Heart left ventricle (tissue), 13 donors: ENCODE measurements around the gene RAB17.

ENCODE experiments used
- CTCF ChIP-seq, 12 donors: fragments of 200-600 bp; sonication (generic) in 4 of 12; IDR thresholded peaks; one replicate each; pipeline versions ENCODE4 v1.5.0 to v1.8.0; 2018 to 2022; ENCODE audit warnings: antibody characterized with exemption in 12 of 12, mild to moderate bottlenecking in 5 of 12
- POLR2A ChIP-seq, 2 donors: fragments of 450-650 bp; IDR thresholded peaks; one replicate each; pipeline ENCODE4 v1.6.1; 2017; ENCODE audit warnings: antibody characterized with exemption in 2 of 2, mild to moderate bottlenecking in 2 of 2, moderate library complexity in 2 of 2
- donor health status: ischemic (EF 13 %, LVEDD 7.1; RV severe dilation, severe dysfunction).
- donor health status: DM: no; HTN: yes; CAD: no.
- donor health status: DM: no; HTN: no; CAD: no.
- donor health status: ischemic (EF 25% LVEDD 6.9; RV normal size, moderate dysfunction).
- donor health status: ischemic (EF 25% LVEDD 5.7; RV mildly dilated, moderate dysfunction).
- donor health status: ischemic (EF 35%, LVEDD 5.7; RV mildly dilated, moderate dysfunction).
- donor health status: nonischemic (EF 11% LVEDD 7.7; RV severe dilation, severe dysfunction).
- donor health status: DM: yes; HTN: yes; CAD: no.
- donor health status: PGD.
- donor health status: ischemic (EF 29% LVEDD 5.4; RV normal size, mild dysfunction).
- donor health status: nonischemic (EF 23%, LVEDD 6.1; RV moderate dilation, normal function).

GRCh38 chr2:237540223-237540775 lies 50.2 kb downstream of the RAB17 start:
- TF ChIP-seq CTCF (IDR thresholded peaks at IDR 0.05) (no peak), POLR2A (IDR thresholded peaks at IDR 0.05) (no peak)
